Colon (tissue), 2 donors: ENCODE measurements around the gene NLRX1.
"Not testable (repeated sequence)": the region's sequence is repeated elsewhere in the genome, so short reads cannot be mapped to it uniquely, and the experiment has no call there.

Source experiments
- FAIRE-seq: peaks from 2 replicates; lab custom pipeline; 2012; peaks lifted over from hg19 to GRCh38; lab: Jason Lieb, UNC
- donor health status: control.
- donor health status: control.

NLRX1 gene

GRCh38 chr11:119168471-119169281 is at the start of gene NLRX1:
NLRX1 (plus strand) TSS chr11:119168725; CDS start chr11:119171404, 2,679 bp downstream.
- no peak for FAIRE-seq

GRCh38 chr11:119118946-119119345 is 49.6 kb upstream of the NLRX1 start:
- FAIRE-seq = no peak

GRCh38 chr11:119120639-119121007 is 47.9 kb upstream of the NLRX1 start:
- FAIRE-seq = no peak

DNA sequence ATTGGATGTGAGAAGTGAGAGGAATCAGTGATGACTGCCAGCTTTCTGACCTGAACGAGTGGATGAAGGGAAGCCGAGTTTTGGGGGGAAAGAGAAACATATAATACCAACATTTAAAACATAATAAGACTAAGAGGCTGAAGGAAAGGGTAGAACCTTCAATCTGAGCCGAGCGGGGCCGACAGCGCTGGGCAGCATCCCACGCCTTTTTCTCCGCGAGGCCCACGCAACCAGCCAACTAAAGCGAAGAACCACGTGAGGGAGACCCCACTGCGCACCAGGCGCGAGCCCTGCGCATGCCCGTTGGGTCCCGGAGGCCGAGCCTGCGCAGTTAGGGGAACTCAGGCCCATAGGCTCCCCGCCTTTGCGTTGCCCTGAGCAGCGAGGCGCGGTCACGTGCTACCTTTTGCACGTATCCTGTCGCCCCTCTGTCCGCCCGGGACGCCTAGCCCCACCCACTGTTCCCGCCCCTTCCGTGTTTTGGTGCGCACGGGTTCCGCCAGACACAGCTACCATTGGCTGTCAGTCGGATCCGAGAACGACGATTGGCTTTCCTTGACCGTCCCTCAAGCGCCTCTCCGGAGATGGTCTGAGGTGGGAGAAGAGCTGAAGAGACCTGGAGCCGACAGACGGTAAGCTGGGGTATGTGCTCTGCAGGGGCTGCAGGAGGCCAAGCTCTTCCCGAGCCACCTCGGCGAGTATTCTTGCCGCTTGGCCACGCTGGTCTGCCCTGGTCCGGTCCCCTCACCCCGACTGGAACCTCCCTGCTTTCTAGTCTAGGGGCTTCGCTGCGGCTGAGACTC is 47.3 kb upstream of the NLRX1 start, which contains the start of gene HINFP:
Gene HINFP (plus strand): TSS at position 573 of the 803 bp plus-strand sequence. CDS start 5,365 bp downstream, outside the sequence.
- FAIRE-seq = peak; percentile 43

- FAIRE-seq = no peak
Measured at GRCh38 chr11:119121811-119122124, 46.8 kb upstream of the NLRX1 start.

GRCh38 chr11:119125821-119126220 is 42.7 kb upstream of the NLRX1 start:
- no peak for FAIRE-seq

GRCh38 chr11:119126675-119127268 is 41.8 kb upstream of the NLRX1 start:
- FAIRE-seq = no peak

DNA sequence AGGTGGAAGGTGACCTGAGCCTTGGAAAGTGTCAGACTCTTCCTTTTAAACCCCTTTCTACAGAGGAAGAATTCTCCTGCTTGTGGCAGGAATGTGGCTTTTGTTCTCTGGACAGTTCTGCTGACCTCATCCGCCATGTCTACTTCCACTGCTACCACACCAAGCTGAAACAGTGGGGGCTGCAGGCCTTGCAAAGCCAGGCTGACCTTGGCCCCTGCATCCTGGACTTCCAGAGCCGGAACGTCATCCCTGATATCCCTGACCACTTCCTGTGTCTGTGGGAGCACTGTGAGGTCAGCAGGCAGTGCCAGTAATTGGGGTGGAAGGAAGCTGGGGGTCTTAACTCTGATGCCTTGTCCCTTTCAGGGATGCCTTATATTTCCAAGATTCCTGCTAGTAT is 37.9 kb upstream of the NLRX1 start:
- FAIRE-seq = no peak

GRCh38 chr11:119134389-119134978 is 34.0 kb upstream of the NLRX1 start:
- no peak for FAIRE-seq

GRCh38 chr11:119139276-119139675 is 29.2 kb upstream of the NLRX1 start:
- FAIRE-seq = not testable (repeated sequence)

DNA sequence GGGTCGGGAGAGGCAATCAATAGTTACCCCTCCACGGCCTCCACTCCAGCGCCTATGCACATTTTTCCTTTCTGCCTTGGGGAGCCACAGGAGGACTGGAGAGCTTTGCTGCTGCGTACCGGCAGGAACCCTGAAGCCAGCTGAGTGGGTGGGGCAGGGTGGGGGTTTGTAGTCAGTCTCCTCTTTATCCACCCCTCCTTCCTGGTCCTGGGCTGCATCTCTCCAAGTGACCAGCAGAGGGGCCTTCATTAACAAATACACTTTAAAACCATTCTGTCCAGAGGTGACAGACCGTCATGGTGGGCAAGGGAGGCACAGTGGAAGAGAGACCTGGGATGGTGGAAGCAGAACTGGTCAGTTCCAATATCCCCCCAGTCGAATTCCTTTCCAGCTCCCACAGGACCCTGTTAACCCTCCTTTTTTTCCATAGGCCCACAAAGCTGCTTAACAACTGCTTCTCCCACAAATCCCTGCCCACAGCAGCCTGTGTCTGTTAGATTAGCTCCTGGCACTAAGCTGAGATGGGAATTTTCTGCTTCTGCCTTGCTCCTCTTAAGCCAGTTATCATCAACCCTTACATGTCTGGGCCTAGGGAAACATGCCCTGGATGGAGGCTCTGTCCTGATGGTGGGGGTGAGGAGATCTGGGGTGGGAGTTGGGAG is 23.6 kb upstream of the NLRX1 start:
- no peak for FAIRE-seq

- FAIRE-seq = no peak
Measured at GRCh38 chr11:119145551-119145950, 23.0 kb upstream of the NLRX1 start.

DNA sequence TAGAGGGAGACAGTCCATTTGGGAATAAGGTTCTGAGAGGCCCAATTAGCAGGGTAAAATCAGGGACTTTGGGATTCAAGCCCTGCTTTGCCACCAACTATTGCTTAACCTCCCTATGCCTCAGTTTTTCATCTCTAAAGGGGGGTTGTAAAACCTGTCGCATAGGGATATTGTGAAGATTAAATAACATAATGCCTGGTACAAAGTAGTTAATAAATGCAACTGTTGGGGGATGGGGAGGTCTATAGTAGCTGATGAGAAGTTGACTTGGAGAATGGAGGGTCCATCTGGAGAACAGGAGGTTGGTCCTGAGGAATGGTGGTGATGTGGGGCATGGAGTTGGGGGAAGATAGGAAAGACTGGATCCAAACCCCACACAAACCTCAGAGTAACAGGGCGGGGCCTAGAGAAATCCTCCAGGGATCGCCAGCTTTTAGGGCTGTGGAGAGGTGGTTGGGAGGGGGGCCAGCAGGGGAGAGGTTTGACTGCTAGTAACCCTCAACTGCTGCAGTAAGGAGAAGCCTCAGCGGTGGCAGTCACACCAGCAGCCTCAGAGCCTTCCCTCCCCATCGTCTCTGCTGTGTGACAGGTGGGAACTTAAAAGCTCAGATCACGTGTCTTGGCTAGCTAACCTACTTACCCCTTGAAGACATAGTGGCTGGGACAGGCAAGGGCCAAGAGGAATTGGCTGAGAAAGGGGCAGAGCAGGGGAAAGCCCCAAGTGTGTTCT is 20.8 kb upstream of the NLRX1 start:
- no peak for FAIRE-seq

DNA sequence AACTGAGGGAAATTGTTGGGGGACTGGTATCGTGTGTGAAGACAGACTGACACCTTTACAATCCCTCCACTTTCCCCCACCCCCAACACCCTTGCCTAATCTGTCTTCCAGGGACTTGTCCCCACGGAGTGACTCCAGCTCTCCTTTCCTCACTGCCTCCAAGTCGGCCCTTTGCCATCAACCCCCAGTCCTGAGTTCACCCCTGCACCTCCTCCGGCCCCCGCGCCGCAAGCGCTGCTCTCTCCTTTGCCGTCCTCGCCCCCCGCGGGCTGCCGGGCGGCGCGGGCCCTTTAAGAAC is 19.9 kb upstream of the NLRX1 start:
- FAIRE-seq = no peak

- FAIRE-seq = no peak
Measured at GRCh38 chr11:119149018-119149785, 19.3 kb upstream of the NLRX1 start, which contains the start of gene ABCG4. ABCG4 (plus strand) TSS chr11:119149052; CDS start chr11:119149966, 914 bp downstream.

- no peak for FAIRE-seq
Measured at GRCh38 chr11:119149786-119150275, 18.7 kb upstream of the NLRX1 start.

- FAIRE-seq = no peak
Measured at GRCh38 chr11:119152043-119152442, 16.5 kb upstream of the NLRX1 start.

DNA sequence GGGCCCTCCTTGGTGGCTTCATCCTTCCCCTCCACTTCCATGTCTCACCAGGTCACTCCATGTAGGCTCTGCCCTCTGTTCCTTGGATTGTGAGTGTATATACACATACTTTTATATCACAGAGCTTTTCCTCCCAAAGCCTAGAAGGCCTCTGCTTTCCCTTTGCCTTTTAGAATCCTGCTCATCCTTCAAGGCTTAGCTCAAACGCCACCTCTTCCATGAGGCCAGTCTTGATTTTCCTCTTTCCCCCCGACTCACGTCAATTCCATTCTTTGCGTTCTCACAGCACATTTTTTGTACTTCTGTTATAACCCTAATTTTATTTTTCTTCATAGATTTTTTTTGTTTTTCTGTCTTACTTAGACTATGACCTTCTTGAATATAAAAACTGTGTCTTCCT is 15.9 kb upstream of the NLRX1 start:
- no peak for FAIRE-seq

DNA sequence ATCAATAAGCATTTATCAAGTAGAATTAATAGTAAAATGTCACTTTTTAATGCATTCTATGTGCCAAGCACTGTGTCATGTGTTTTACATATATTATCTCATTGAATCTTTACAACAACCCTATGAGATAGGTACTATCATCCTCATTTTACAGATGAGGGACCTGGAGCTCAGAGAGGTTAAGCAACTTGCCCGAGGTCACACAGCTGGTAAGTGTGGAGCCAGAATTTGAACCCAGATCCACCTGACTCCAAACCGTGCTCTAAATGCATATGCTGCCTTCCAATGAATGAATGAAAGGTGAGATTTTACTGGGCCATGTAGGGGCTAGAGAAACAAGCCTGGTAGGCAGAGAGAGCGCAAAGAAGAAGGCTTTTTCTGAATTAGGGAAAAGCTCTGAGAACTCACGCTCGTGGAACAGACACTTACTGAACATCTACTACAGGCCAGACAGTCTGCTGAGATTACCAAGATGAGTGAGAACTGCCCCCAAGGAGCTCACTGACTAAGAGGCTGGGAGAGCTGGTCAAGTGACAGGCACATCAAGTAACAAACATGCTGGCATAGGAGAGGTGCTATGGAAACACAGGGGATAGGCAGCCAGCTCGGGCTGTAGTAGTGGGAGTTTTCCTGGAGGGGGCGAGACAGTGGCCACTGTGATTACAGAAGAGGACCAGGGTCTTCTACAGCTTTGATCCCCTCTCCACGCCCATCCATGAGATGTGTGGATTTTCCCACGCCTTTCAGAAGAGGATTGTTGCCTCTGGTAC is 15.3 kb upstream of the NLRX1 start:
- no peak for FAIRE-seq

- FAIRE-seq = no peak
Measured at GRCh38 chr11:119154178-119154577, 14.3 kb upstream of the NLRX1 start.
